ENCODE results near the gene OGDHL.
"Not testable (repeated sequence)": the region's sequence is repeated elsewhere in the genome, so short reads cannot be mapped to it uniquely, and the experiment has no call there.

Gene OGDHL

DNA sequence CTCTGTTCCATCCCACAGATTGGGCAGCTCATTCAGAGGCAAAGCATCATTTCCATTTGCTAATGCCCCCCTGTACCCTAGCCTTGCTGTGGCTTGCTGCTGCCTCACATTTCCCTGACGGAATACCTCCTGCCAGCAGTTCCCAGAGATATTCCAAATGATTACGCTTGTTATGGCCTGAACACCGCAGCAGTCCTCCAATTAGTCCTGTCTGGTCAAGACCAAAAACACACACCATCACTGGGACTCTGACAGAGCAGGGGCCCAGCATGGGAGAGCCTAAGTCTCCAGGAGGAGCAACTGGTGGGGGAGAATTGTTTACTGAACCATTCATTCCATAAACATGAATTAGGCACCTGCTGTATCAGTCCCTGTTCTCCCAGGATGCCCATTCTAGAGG, 6.1 kb downstream of the OGDHL start:
- H3K27ac ChIP-seq, result no peak overlapping the region
- TF ChIP-seq CTCF (conservative IDR thresholded peaks at IDR 0.05), result no peak

- H3K27ac ChIP-seq, result not testable (repeated sequence)
Observed at GRCh38 chr10:49754951-49755350, 7.2 kb downstream of the OGDHL start.

DNA sequence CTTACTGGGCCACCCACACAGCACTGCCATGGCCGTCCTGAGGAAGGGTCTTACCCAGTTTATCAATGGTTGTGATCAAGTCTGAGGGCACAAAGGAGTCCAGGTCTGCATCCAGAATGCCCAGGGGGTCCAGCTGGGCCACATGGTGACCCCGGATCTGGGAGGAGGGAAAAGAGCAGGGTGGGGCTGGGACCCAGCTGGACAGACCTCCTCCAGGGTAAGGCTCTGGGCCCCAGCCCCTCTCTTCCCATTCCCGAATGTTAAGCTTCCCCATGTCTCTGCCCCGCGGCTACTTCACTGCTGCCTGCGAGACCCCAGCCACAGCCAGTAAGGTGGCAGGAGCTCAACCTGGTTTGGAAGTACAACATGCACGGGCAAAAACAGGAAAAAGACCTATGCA, 9.5 kb downstream of the OGDHL start:
- H3K27ac ChIP-seq, result no peak overlapping the region
- TF ChIP-seq CTCF (conservative IDR thresholded peaks at IDR 0.05), result no peak

- no peak overlapping the region for H3K27ac ChIP-seq
- TF ChIP-seq CTCF (conservative IDR thresholded peaks at IDR 0.05), result no peak
Observed at GRCh38 chr10:49751636-49752510, 10.2 kb downstream of the OGDHL start.

GRCh38 chr10:49751216-49751615, 10.9 kb downstream of the OGDHL start:
- TF ChIP-seq CTCF (conservative IDR thresholded peaks at IDR 0.05), result no peak
- no peak overlapping the region for H3K27ac ChIP-seq

- no peak overlapping the region for H3K27ac ChIP-seq
- no peak for TF ChIP-seq CTCF (conservative IDR thresholded peaks at IDR 0.05)
Observed at GRCh38 chr10:49750546-49750945, 11.6 kb downstream of the OGDHL start.

- no peak overlapping the region for H3K27ac ChIP-seq
- TF ChIP-seq CTCF (conservative IDR thresholded peaks at IDR 0.05), result no peak
Observed at GRCh38 chr10:49749556-49750491, 12.3 kb downstream of the OGDHL start.

Data from VCaP (cell line).